Measurements from ENCODE around the gene ANKHD1. TPM values are rescaled to one million over a fixed set of nuclear protein-coding genes. Genes with fewer than 3 reads are reported as not detected.
A peak's percentile ranks its signal among the peaks of the same experiment; 100 is the strongest.

Gene ANKHD1
- total and polyA plus RNA-seq, 12 donors = 58.2 to 141 (median 99.2) TPM

DNA sequence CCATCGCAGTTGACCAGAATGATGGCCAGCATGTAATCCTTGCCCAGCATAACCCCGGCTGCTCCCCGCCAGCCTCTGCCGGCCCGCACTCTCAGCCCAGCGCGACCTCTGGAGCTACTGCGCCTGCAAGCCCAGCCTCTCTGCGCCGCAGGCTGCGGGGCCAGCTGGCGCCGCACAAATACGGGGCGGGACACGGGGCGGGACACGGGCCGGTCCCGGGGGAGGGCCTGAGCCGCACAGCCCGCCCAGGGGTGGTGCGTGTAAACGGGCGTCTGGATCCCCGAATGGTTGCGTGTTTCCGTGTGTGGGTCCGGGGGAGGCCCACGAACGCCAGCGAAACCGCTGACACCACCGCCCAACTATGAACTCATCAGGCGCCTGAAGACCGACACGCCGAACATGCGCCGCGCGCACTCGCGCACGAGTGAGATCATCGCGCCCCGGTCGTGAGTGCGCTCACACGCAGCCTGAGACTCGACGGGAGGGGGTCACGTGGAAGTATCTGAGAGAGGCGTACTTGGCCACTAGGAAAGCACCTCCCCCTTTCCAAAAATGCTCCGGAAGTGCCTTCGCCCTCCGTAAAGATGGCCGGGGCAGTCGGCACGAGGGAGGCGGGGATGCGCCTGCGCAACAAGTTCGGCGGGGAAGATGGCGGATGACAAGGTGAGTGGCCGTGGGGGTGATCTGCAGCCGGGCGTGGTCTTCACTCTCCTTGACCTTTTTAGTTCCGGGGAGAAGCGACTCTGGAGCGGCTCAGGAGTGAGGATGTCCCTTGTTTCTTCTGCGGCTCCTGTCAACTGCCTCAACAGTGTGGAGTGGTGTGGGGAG lies 162.8 kb downstream of the ANKHD1 start, which contains the start of the genes APBB3 and SLC35A4:
Gene APBB3, minus strand, starts transcription at position 403 of the 828 bp plus-strand sequence. Its CDS starts 353 bp downstream, at position 50.
Gene SLC35A4, plus strand, starts transcription at position 633 of the 828 bp plus-strand sequence. CDS start 2,342 bp downstream, outside the sequence.
- Histone ChIP-seq H3K36me3 (replicated peaks in 1 of 2) (peaks cover 0 to 38% of the 10 kb centered on the region in 2 donors), H3K27ac (peak within 1 kb of the TSS; percentile 50 to 96 (median 86)), H3K9me3 (replicated peaks in 1 of 3) (no peaks in the 10 kb centered on the region), H3K4me1 (replicated peaks in 1 of 2) (peaks cover 29 to 57% of the 10 kb centered on the region in 2 donors), H3K27me3 (no peaks in the 10 kb centered on the region), H3K4me3 (peak within 1 kb of the TSS; percentile 9 to 55 (median 43))
- DNase-seq = peak; percentile 96 to 99 (median 98)
- TF ChIP-seq, protein P1, sequence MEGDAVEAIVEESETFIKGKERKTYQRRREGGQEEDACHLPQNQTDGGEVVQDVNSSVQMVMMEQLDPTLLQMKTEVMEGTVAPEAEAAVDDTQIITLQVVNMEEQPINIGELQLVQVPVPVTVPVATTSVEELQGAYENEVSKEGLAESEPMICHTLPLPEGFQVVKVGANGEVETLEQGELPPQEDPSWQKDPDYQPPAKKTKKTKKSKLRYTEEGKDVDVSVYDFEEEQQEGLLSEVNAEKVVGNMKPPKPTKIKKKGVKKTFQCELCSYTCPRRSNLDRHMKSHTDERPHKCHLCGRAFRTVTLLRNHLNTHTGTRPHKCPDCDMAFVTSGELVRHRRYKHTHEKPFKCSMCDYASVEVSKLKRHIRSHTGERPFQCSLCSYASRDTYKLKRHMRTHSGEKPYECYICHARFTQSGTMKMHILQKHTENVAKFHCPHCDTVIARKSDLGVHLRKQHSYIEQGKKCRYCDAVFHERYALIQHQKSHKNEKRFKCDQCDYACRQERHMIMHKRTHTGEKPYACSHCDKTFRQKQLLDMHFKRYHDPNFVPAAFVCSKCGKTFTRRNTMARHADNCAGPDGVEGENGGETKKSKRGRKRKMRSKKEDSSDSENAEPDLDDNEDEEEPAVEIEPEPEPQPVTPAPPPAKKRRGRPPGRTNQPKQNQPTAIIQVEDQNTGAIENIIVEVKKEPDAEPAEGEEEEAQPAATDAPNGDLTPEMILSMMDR (IDR thresholded peaks at IDR 0.05) = no peak
- peak; percentile 84 to 97 for TF ChIP-seq POLR2A (IDR thresholded peaks at IDR 0.05)
- WGBS, 4 donors = 0 to 1% (median 0%) methylated on average over 15 to 74 of the region's 74 CpGs
- intact Hi-C loops (cut with DNase I) = no loop called here

DNA sequence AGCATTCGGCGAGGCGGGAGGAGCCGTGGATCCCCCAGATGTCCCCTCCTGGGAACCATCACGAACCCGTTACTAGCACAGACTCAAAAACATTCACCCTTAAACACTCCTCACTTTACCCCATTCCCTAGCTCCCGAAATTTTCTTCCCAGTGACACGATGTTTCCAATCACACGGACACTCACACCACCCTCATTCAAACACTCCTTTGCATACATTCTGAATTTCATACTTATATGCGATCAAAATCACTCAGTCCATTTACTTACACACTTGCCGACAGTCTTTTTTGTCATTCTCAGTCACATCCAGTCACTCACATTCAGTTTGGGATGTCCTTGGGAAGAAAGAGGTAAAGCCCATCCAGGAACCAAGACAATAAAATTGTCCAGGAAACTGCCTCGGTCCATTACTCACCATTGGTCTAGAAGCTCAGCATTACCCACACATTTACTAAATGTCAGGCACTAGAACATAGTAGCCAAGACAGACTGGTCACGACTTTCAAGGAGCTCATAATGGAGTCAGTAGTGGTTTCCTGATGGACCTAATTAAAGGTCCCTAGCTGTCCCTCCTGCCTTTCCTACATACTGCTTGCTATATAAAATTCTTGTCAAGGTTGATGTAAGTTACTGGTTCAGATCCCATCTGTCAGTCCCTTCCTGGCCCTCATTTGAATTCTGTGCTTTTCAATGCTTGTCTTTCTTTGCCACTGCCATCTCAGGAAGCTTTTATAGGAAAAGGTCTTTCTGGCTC lies 163.6 kb downstream of the ANKHD1 start:
- peaks cover 0 to 33% of the 10 kb centered on the region in 2 donors for H3K36me3 ChIP-seq (replicated peaks in 1 of 2)
- H3K4me1 ChIP-seq (replicated peaks in 1 of 2) = peaks cover 29 to 64% of the 10 kb centered on the region in 2 donors

DNA sequence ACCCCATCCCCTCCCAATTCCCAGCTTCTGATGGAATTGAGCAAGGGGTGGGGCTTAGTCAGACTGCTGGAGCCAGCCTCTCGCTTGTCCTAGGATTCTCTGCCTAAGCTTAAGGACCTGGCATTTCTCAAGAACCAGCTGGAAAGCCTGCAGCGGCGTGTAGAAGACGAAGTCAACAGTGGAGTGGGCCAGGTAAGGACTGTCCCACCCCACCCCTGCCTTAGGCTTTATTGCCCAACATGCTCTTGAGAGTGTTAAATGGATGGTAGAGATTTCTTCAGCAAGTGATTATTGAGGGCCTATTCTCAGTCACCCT lies 164.1 kb downstream of the ANKHD1 start:
- intact Hi-C loops (cut with DNase I) = no loop called here
- H3K27me3 ChIP-seq = no peaks in the 10 kb centered on the region
- H3K4me3 ChIP-seq = peak overlapping the region in 1 of 4 donors; percentile 55
- 72 to 92% (median 79%) methylated on average over 3 to 4 of the region's 4 CpGs for WGBS, 4 donors
- H3K27ac ChIP-seq = peak overlapping the region in 4 of 5 donors; percentile 18 to 96 (median 90)
- TF ChIP-seq POLR2A (IDR thresholded peaks at IDR 0.05) = no peak
- TF ChIP-seq, protein P1 (IDR thresholded peaks at IDR 0.05) = no peak
- no peaks in the 10 kb centered on the region for H3K9me3 ChIP-seq (replicated peaks in 1 of 3)
- H3K36me3 ChIP-seq (replicated peaks in 1 of 2) = peaks cover 0 to 28% of the 10 kb centered on the region in 2 donors
- peaks cover 29 to 68% of the 10 kb centered on the region in 2 donors for H3K4me1 ChIP-seq (replicated peaks in 1 of 2)
- peak in 2 of 7 donors; percentile 41 to 57 for DNase-seq

More for the DNA sequence above, 163.6 kb downstream of the ANKHD1 start:
- 3 to 7% (median 4%) methylated on average over 13 of the region's 13 CpGs for WGBS, 4 donors
- DNase-seq = peak in 1 of 7 donors; percentile 34
- H3K4me3 ChIP-seq = peak overlapping the region in 3 of 4 donors; percentile 37 to 55 (median 49)
- intact Hi-C loops (cut with DNase I) = no loop called here
- peak overlapping the region; percentile 50 to 96 (median 86) for H3K27ac ChIP-seq
- no peak for TF ChIP-seq POLR2A (IDR thresholded peaks at IDR 0.05)
- TF ChIP-seq, protein P1 (IDR thresholded peaks at IDR 0.05) = no peak
- no peaks in the 10 kb centered on the region for H3K9me3 ChIP-seq (replicated peaks in 1 of 3)
- no peaks in the 10 kb centered on the region for H3K27me3 ChIP-seq

DNA sequence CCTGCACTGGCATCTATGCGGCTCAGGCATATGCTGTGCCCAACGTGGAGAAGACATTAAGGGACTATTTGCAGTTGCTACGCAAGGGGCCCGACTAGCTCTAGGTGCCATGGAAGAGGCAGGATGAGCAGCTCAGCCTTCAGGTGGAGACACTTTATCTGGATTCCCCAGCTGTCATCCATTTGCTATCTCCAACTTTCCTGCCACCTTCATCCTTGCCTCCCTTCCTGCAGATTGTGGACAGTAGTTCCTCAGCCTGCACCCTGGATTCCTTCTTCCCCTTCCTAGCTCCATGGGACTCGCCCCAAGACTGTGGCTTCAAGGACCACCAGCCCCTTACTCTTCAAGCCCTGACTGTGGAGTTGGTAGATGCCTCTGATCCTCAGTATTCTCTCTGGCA lies 165.0 kb downstream of the ANKHD1 start:
- Histone ChIP-seq H3K27ac (no peak overlapping the region), H3K36me3 (replicated peaks in 1 of 2) (peaks cover 0 to 28% of the 10 kb centered on the region in 2 donors), H3K4me1 (replicated peaks in 1 of 2) (peaks cover 28 to 68% of the 10 kb centered on the region in 2 donors), H3K4me3 (no peak overlapping the region), H3K9me3 (replicated peaks in 1 of 3) (no peaks in the 10 kb centered on the region), H3K27me3 (no peaks in the 10 kb centered on the region)
- TF ChIP-seq, protein P1 (IDR thresholded peaks at IDR 0.05) = no peak
- TF ChIP-seq POLR2A (IDR thresholded peaks at IDR 0.05) = no peak
- WGBS, 4 donors = 91 to 100% (median 94%) methylated on average over 3 to 5 of the region's 5 CpGs
- no peak for DNase-seq
- intact Hi-C loops (cut with DNase I) = no loop called here
